Neural cell (in vitro differentiated cells): ENCODE measurements around the gene ZNF513. TPM values are rescaled to one million over a fixed set of nuclear protein-coding genes. Genes with fewer than 3 reads are reported as not detected.

ENCODE experiments used
- H2AFZ ChIP-seq: fragments of 200-600, 300-800 bp; sonication (generic), shearing (Covaris generic); 2 replicates; pipeline ENCODE4 v1.6.0; 2014; ENCODE audit warnings: low read depth, mild to moderate bottlenecking, antibody characterized with exemption, low read length, moderate library complexity
- H3F3A ChIP-seq: fragments of 200-600 bp; shearing (Covaris generic); 2 replicates; pipeline ENCODE4 v1.6.1; 2016; ENCODE audit warnings: mild to moderate bottlenecking, moderate library complexity, mixed read lengths, antibody characterized with exemption, low read length; ENCODE audit not compliant: insufficient read depth, poor library complexity, severe bottlenecking
- H3K27ac ChIP-seq: fragments of 200-600, 300-800 bp; sonication (generic), shearing (Covaris generic); 2 replicates; pipeline ENCODE4 v1.5.1; 2014; ENCODE audit warnings: mild to moderate bottlenecking, low read length, moderate library complexity
- H3K27me3 ChIP-seq: fragments of 300-800, 200-600 bp; sonication (generic), shearing (Covaris generic); 2 replicates; pipeline ENCODE4 v1.6.0; 2014; ENCODE audit warnings: mild to moderate bottlenecking, low read depth, low read length, moderate library complexity; ENCODE audit not compliant: insufficient read depth
- H3K36me3 ChIP-seq: fragments of 300-800, 200-600 bp; sonication (generic), shearing (Covaris generic); 2 replicates; pipeline ENCODE4 v1.5.1; 2014; ENCODE audit warnings: mild to moderate bottlenecking, antibody characterized with exemption, low read length, moderate library complexity; ENCODE audit not compliant: insufficient read depth
- H3K4me2 ChIP-seq: fragments of 300-800, 200-600 bp; sonication (generic), shearing (Covaris generic); 2 replicates; pipeline ENCODE4 v1.6.0; 2014; ENCODE audit warnings: mild to moderate bottlenecking, low read length
- H3K4me3 ChIP-seq: fragments of 300-800, 200-600 bp; sonication (generic), shearing (Covaris generic); 2 replicates; pipeline ENCODE4 v1.5.1; 2014; ENCODE audit warnings: mild to moderate bottlenecking, low read length, moderate library complexity
- H3K79me2 ChIP-seq: fragments of 200-600 bp; shearing (Covaris generic); replicated peaks from 2 replicates; pipeline ENCODE4 v1.6.0; 2014; ENCODE audit warnings: mild to moderate bottlenecking, low read length, moderate library complexity; ENCODE audit not compliant: insufficient read depth
- H3K9ac ChIP-seq: fragments of 300-800, 200-600 bp; sonication (generic), shearing (Covaris generic); 2 replicates; pipeline ENCODE4 v1.6.1; 2016; ENCODE audit warnings: mild to moderate bottlenecking, low read length, mixed read lengths
- H3K9me2 ChIP-seq: fragments of 200-600 bp; shearing (Covaris generic); 2 replicates; pipeline ENCODE4 v1.6.1; 2016; ENCODE audit warnings: mild to moderate bottlenecking, low read length, mixed read lengths; ENCODE audit not compliant: insufficient read depth
- H3K9me3 ChIP-seq: fragments of 200-600, 300-800 bp; sonication (generic), shearing (Covaris generic); 2 replicates; pipeline ENCODE4 v1.6.1; 2016; ENCODE audit warnings: mild to moderate bottlenecking, mixed run types, low read length, moderate library complexity, mixed read lengths
- H4K20me1 ChIP-seq: fragments of 200-600 bp; shearing (Covaris generic); 2 replicates; pipeline ENCODE4 v1.6.1; 2016; ENCODE audit warnings: mild to moderate bottlenecking, mixed run types; ENCODE audit not compliant: insufficient read depth
- CTCF ChIP-seq: fragments of 450-650 bp; IDR thresholded peaks from 2 replicates; pipeline ENCODE4 v1.5.1; 2014; ENCODE audit warnings: antibody characterized with exemption, mild to moderate bottlenecking, moderate library complexity; ENCODE audit not compliant: poor library complexity, severe bottlenecking
- EP300 ChIP-seq: fragments of 450-650 bp; conservative IDR thresholded peaks from 2 replicates; pipeline ENCODE4 v1.6.1; 2014; ENCODE audit warnings: antibody characterized with exemption, mild to moderate bottlenecking, moderate library complexity; ENCODE audit not compliant: poor library complexity, severe bottlenecking
- EZH2 ChIP-seq: fragments of 200-600, 300-800 bp; shearing (Covaris generic), sonication (generic); IDR thresholded peaks from 2 replicates; pipeline ENCODE4 v1.6.1; 2014; ENCODE audit warnings: antibody characterized with exemption, low read length, borderline replicate concordance, mild to moderate bottlenecking; ENCODE audit not compliant: insufficient read depth, poor library complexity, severe bottlenecking
- MXI1 ChIP-seq: fragments of 450-650 bp; conservative IDR thresholded peaks from 2 replicates; pipeline ENCODE4 v1.6.1; 2014; ENCODE audit warnings: antibody characterized with exemption, mild to moderate bottlenecking; ENCODE audit not compliant: poor library complexity, severe bottlenecking
- POLR2AphosphoS5 ChIP-seq: IDR thresholded peaks from 2 replicates; pipeline ENCODE4 v1.6.1; 2012
- RAD21 ChIP-seq: fragments of 450-650 bp; conservative IDR thresholded peaks from 2 replicates; pipeline ENCODE4 v1.6.1; 2014; ENCODE audit warnings: antibody characterized with exemption, mild to moderate bottlenecking, moderate library complexity
- REST ChIP-seq: IDR thresholded peaks from 2 replicates; pipeline ENCODE4 v1.6.1; 2012; ENCODE audit warnings: borderline replicate concordance
- SMC3 ChIP-seq: fragments of 450-650 bp; conservative IDR thresholded peaks from 2 replicates; pipeline ENCODE4 v1.6.1; 2014; ENCODE audit warnings: antibody characterized with exemption, mild to moderate bottlenecking, moderate library complexity; ENCODE audit not compliant: poor library complexity
- TAF1 ChIP-seq: IDR thresholded peaks from 2 replicates; pipeline ENCODE4 v1.6.1; 2012; ENCODE audit warnings: low read depth
- polyA plus RNA-seq: library from polyadenylated mRNA; depleted of rRNA; stranded (reverse); fragments of >200 nt; gene quantifications from 2 replicates; pipeline ENCODE4 v1.2.3, GENCODE V29; 2014

Gene ZNF513
- polyA plus RNA-seq, 1 donor from 2014 or later: 40.5 TPM

GRCh38 chr2:27422958-27423357 is 42.4 kb upstream of the ZNF513 start:
- Histone ChIP-seq H3K27me3 (no peaks in the 10 kb centered on the region), H3K4me2 (no peak overlapping the region), H2AFZ (no peak overlapping the region), H3K4me3 (no peak overlapping the region), H4K20me1 (no peaks in the 10 kb centered on the region), H3K36me3 (no peaks in the 10 kb centered on the region), H3F3A (no peaks in the 10 kb centered on the region), H3K27ac (no peak overlapping the region), H3K9me2 (no peaks in the 10 kb centered on the region), H3K9ac (no peak overlapping the region), H3K79me2 (no peaks in the 10 kb centered on the region), H3K9me3 (no peaks in the 10 kb centered on the region)
- no peak for TF ChIP-seq REST
- no peak for TF ChIP-seq RAD21
- TF ChIP-seq CTCF: no peak
- TF ChIP-seq EZH2: no peak
- TF ChIP-seq TAF1: no peak
- TF ChIP-seq EP300: no peak
- TF ChIP-seq POLR2AphosphoS5: no peak
- TF ChIP-seq SMC3: no peak
- no peak for TF ChIP-seq MXI1

GRCh38 chr2:27421660-27422250 is 41.2 kb upstream of the ZNF513 start:
- no peaks in the 10 kb centered on the region for H3K79me2 ChIP-seq
- H3K9me2 ChIP-seq: no peaks in the 10 kb centered on the region
- H3K27me3 ChIP-seq: no peaks in the 10 kb centered on the region
- H3K36me3 ChIP-seq: no peaks in the 10 kb centered on the region
- no peaks in the 10 kb centered on the region for H4K20me1 ChIP-seq
- no peak overlapping the region for H3K27ac ChIP-seq
- H3K4me3 ChIP-seq: no peak overlapping the region
- no peak overlapping the region for H3K9ac ChIP-seq
- no peak for TF ChIP-seq EP300
- no peak for TF ChIP-seq REST
- TF ChIP-seq MXI1: no peak
- TF ChIP-seq RAD21: no peak
- TF ChIP-seq EZH2: no peak
- no peak for TF ChIP-seq TAF1
- TF ChIP-seq CTCF: no peak
- TF ChIP-seq SMC3: no peak
- TF ChIP-seq POLR2AphosphoS5: no peak
- H2AFZ ChIP-seq: no peak overlapping the region
- no peaks in the 10 kb centered on the region for H3F3A ChIP-seq
- no peaks in the 10 kb centered on the region for H3K9me3 ChIP-seq
- H3K4me2 ChIP-seq: no peak overlapping the region
